OCI-LY1 (cell line): ENCODE data around the gene PLCG1.

ENCODE experiments used
- CTCF ChIP-seq: fragments of 200-600 bp; sonication (generic), shearing (Covaris generic); IDR thresholded peaks from 2 replicates; pipeline ENCODE4 v1.5.1; 2017; ENCODE audit warnings: mild to moderate bottlenecking, antibody characterized with exemption, low read length, moderate library complexity, mixed read lengths
- EZH2 ChIP-seq: fragments of 200-600 bp; sonication (generic), shearing (Covaris generic); IDR thresholded peaks from 2 replicates; pipeline ENCODE4 v1.8.0; 2017; ENCODE audit warnings: borderline replicate concordance, mixed run types, mild to moderate bottlenecking, antibody characterized with exemption, low read length, moderate library complexity, mixed read lengths

GRCh38 chr20:41161886-41162285, 24.5 kb downstream of the PLCG1 start:
- TF ChIP-seq CTCF (no peak), EZH2 (no peak)
